ENCODE results near the gene TCIRG1. TPM values are rescaled to one million over a fixed set of nuclear protein-coding genes. Genes with fewer than 3 reads are reported as not detected.

Gene TCIRG1
- total RNA-seq, 1 donor from 2014 or later, result 276 TPM

DNA sequence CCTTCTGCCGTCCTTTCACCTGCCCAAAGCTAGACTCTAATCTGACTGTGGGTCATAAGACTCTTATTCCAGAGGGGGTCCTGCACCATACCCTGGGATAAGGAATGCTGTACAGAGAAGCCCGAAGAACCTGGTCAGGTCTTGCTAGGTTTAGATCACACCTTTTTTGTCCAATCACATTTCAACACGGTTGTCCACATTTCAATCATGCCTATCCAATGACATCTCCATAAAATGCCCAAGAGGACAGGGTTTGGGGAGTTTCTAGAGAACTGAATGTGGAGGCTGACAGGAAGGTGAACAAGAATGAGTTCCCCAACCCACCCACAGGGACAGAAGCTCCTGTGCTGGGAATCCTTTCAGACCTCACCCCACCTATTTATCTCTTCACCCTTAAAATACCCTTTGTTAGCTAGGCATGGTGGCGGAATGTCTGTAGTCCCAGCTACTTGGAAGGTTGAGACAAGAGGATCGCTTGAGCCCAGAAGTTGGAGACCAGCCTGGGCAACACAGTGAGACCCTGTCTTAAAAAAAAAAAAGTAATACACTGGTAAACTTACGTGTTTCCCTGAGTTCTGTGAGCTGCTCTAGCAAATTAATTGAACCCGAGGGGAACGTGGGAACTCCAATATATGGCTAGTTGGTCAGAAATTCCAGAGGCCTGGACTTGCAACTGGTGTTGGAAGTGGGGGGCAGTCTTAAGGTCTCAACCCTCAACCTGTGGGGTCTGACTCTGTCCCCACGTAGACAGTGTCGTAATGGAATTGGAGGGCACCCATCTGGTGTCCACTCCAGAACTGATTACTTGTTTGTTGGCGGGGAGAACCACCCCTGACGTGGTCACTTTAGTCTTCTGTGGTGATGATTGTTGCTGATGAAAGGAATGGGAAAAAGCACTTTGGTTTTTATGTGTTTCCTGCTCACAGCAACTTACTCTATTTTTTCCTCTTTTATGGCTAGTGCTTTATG lies 17.8 kb downstream of the TCIRG1 start:
- Histone ChIP-seq H3K27me3 (ENCODE audit: low read depth) (no peaks in the 10 kb centered on the region), H3K27ac (no peak overlapping the region), H3K4me3 (no peak overlapping the region), H3K4me1 (no peaks in the 10 kb centered on the region), H3K9me3 (no peaks in the 10 kb centered on the region), H3K36me3 (peaks cover 54% of the 10 kb centered on the region)
- no peak for DNase-seq
- intact Hi-C loops (cut with DNase I), result no loop called here
- TF ChIP-seq, protein P1, sequence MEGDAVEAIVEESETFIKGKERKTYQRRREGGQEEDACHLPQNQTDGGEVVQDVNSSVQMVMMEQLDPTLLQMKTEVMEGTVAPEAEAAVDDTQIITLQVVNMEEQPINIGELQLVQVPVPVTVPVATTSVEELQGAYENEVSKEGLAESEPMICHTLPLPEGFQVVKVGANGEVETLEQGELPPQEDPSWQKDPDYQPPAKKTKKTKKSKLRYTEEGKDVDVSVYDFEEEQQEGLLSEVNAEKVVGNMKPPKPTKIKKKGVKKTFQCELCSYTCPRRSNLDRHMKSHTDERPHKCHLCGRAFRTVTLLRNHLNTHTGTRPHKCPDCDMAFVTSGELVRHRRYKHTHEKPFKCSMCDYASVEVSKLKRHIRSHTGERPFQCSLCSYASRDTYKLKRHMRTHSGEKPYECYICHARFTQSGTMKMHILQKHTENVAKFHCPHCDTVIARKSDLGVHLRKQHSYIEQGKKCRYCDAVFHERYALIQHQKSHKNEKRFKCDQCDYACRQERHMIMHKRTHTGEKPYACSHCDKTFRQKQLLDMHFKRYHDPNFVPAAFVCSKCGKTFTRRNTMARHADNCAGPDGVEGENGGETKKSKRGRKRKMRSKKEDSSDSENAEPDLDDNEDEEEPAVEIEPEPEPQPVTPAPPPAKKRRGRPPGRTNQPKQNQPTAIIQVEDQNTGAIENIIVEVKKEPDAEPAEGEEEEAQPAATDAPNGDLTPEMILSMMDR (IDR thresholded peaks at IDR 0.05), result no peak
- ATAC-seq, result no peak

DNA sequence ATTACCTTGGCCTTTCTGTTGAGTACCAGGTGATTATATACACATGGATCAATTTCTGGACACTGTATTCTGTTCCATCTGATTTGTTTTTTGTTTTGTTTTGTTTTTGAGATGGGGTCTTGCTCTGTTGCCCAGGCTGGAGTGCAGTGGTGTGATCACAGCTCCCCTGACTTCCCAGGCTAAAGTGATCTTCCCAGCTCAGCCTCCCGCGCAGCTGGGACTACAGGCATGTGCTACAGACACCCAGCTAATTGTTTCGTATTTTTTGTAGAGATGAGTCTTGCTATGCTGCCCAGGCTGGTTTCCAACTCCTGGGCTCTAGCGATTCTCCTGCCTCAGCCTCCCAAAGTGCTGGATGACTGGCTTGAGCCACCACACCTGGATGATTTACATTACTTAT lies 19.0 kb downstream of the TCIRG1 start:
- Histone ChIP-seq H3K9me3 (no peaks in the 10 kb centered on the region), H3K36me3 (peaks cover 56% of the 10 kb centered on the region), H3K27ac (no peak overlapping the region), H3K4me1 (no peaks in the 10 kb centered on the region), H3K4me3 (no peak overlapping the region), H3K27me3 (ENCODE audit: low read depth) (no peaks in the 10 kb centered on the region)
- DNase-seq, result no peak
- intact Hi-C loops (cut with DNase I), result no loop called here
- TF ChIP-seq, protein P1 (IDR thresholded peaks at IDR 0.05), result no peak
- no peak for ATAC-seq

DNA sequence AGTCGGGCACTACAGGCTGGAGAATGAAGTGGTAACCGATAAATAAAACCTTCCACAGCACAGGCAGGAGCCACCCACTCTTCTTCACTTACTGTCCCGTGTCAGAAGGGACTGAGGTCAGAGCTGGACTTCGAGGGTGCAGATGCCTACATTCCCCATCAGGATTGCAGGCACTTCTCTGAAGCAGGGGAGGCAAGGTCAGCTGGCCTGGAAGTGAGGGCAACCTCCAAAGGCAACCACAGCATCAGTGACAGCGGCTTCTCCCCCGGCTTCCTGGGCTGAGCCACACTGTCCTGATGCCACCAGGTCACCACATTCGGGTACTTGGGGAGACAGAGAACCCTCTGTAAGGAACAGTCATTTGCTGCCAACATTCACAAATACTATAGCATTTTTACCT lies 22.7 kb downstream of the TCIRG1 start:
- TF ChIP-seq, protein P1 (IDR thresholded peaks at IDR 0.05), result no peak
- no peak for DNase-seq
- peaks cover 12% of the 10 kb centered on the region for H3K4me1 ChIP-seq
- H3K4me3 ChIP-seq, result no peak overlapping the region
- no peak overlapping the region for H3K27ac ChIP-seq
- no peak for ATAC-seq
- H3K27me3 ChIP-seq (ENCODE audit: low read depth), result no peaks in the 10 kb centered on the region
- peaks cover 82% of the 10 kb centered on the region for H3K36me3 ChIP-seq
- no peaks in the 10 kb centered on the region for H3K9me3 ChIP-seq
- intact Hi-C loops (cut with DNase I), result no loop called here

DNA sequence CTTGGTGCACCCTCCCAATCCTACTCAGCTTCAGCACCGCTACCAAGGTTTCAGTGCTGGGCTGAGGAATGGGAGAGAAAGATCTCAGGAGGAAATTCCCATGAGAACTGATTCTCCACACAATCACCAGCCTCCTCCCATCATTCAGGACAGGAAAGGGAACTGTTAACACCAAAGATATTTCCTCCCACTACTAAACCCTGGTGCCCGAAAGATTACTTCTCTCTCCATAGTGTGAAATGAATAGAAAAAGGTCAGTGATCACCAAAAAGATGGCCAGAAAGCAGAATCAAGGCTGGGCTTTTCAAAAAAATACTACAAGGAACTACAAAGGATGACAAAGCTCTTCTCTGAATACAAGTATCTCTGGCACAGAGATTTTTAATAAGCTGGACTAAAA lies 26.1 kb downstream of the TCIRG1 start:
- ATAC-seq (no peak), DNase-seq (no peak)
- Histone ChIP-seq H3K4me3 (no peak overlapping the region), H3K9me3 (no peaks in the 10 kb centered on the region), H3K36me3 (peaks cover 99% of the 10 kb centered on the region), H3K27ac (no peak overlapping the region), H3K4me1 (peaks cover 12% of the 10 kb centered on the region), H3K27me3 (ENCODE audit: low read depth) (no peaks in the 10 kb centered on the region)
- intact Hi-C loops (cut with DNase I), result no loop called here
- TF ChIP-seq, protein P1 (IDR thresholded peaks at IDR 0.05), result no peak

- intact Hi-C loops (cut with DNase I), result no loop called here
- DNase-seq (no peak), ATAC-seq (no peak)
- Histone ChIP-seq H3K36me3 (peaks cover 100% of the 10 kb centered on the region), H3K9me3 (no peaks in the 10 kb centered on the region), H3K27me3 (ENCODE audit: low read depth) (no peaks in the 10 kb centered on the region), H3K4me3 (no peak overlapping the region), H3K4me1 (peaks cover 12% of the 10 kb centered on the region), H3K27ac (no peak overlapping the region)
- TF ChIP-seq, protein P1 (IDR thresholded peaks at IDR 0.05), result no peak
Observed at GRCh38 chr11:68065841-68066240, 27.0 kb downstream of the TCIRG1 start.
